Neural cell (in vitro differentiated cells): Measurements from ENCODE around the gene ESF1. TPM values are rescaled to one million over a fixed set of nuclear protein-coding genes. Genes with fewer than 3 reads are reported as not detected.

Source experiments
- H2AFZ ChIP-seq: fragments of 200-600, 300-800 bp; sonication (generic), shearing (Covaris generic); 2 replicates; pipeline ENCODE4 v1.6.0; 2014; ENCODE audit warnings: low read depth, mild to moderate bottlenecking, antibody characterized with exemption, low read length, moderate library complexity
- H3F3A ChIP-seq: fragments of 200-600 bp; shearing (Covaris generic); 2 replicates; pipeline ENCODE4 v1.6.1; 2016; ENCODE audit warnings: mild to moderate bottlenecking, moderate library complexity, mixed read lengths, antibody characterized with exemption, low read length; ENCODE audit not compliant: insufficient read depth, poor library complexity, severe bottlenecking
- H3K27ac ChIP-seq: fragments of 200-600, 300-800 bp; sonication (generic), shearing (Covaris generic); 2 replicates; pipeline ENCODE4 v1.5.1; 2014; ENCODE audit warnings: mild to moderate bottlenecking, low read length, moderate library complexity
- H3K27me3 ChIP-seq: fragments of 300-800, 200-600 bp; sonication (generic), shearing (Covaris generic); 2 replicates; pipeline ENCODE4 v1.6.0; 2014; ENCODE audit warnings: mild to moderate bottlenecking, low read depth, low read length, moderate library complexity; ENCODE audit not compliant: insufficient read depth
- H3K36me3 ChIP-seq: fragments of 300-800, 200-600 bp; sonication (generic), shearing (Covaris generic); 2 replicates; pipeline ENCODE4 v1.5.1; 2014; ENCODE audit warnings: mild to moderate bottlenecking, antibody characterized with exemption, low read length, moderate library complexity; ENCODE audit not compliant: insufficient read depth
- H3K4me2 ChIP-seq: fragments of 300-800, 200-600 bp; sonication (generic), shearing (Covaris generic); 2 replicates; pipeline ENCODE4 v1.6.0; 2014; ENCODE audit warnings: mild to moderate bottlenecking, low read length
- H3K4me3 ChIP-seq: fragments of 300-800, 200-600 bp; sonication (generic), shearing (Covaris generic); 2 replicates; pipeline ENCODE4 v1.5.1; 2014; ENCODE audit warnings: mild to moderate bottlenecking, low read length, moderate library complexity
- H3K79me2 ChIP-seq: fragments of 200-600 bp; shearing (Covaris generic); replicated peaks from 2 replicates; pipeline ENCODE4 v1.6.0; 2014; ENCODE audit warnings: mild to moderate bottlenecking, low read length, moderate library complexity; ENCODE audit not compliant: insufficient read depth
- H3K9ac ChIP-seq: fragments of 300-800, 200-600 bp; sonication (generic), shearing (Covaris generic); 2 replicates; pipeline ENCODE4 v1.6.1; 2016; ENCODE audit warnings: mild to moderate bottlenecking, low read length, mixed read lengths
- H3K9me2 ChIP-seq: fragments of 200-600 bp; shearing (Covaris generic); 2 replicates; pipeline ENCODE4 v1.6.1; 2016; ENCODE audit warnings: mild to moderate bottlenecking, low read length, mixed read lengths; ENCODE audit not compliant: insufficient read depth
- H3K9me3 ChIP-seq: fragments of 200-600, 300-800 bp; sonication (generic), shearing (Covaris generic); 2 replicates; pipeline ENCODE4 v1.6.1; 2016; ENCODE audit warnings: mild to moderate bottlenecking, mixed run types, low read length, moderate library complexity, mixed read lengths
- H4K20me1 ChIP-seq: fragments of 200-600 bp; shearing (Covaris generic); 2 replicates; pipeline ENCODE4 v1.6.1; 2016; ENCODE audit warnings: mild to moderate bottlenecking, mixed run types; ENCODE audit not compliant: insufficient read depth
- CTCF ChIP-seq: fragments of 450-650 bp; IDR thresholded peaks from 2 replicates; pipeline ENCODE4 v1.5.1; 2014; ENCODE audit warnings: antibody characterized with exemption, mild to moderate bottlenecking, moderate library complexity; ENCODE audit not compliant: poor library complexity, severe bottlenecking
- EP300 ChIP-seq: fragments of 450-650 bp; conservative IDR thresholded peaks from 2 replicates; pipeline ENCODE4 v1.6.1; 2014; ENCODE audit warnings: antibody characterized with exemption, mild to moderate bottlenecking, moderate library complexity; ENCODE audit not compliant: poor library complexity, severe bottlenecking
- EZH2 ChIP-seq: fragments of 200-600, 300-800 bp; shearing (Covaris generic), sonication (generic); IDR thresholded peaks from 2 replicates; pipeline ENCODE4 v1.6.1; 2014; ENCODE audit warnings: antibody characterized with exemption, low read length, borderline replicate concordance, mild to moderate bottlenecking; ENCODE audit not compliant: insufficient read depth, poor library complexity, severe bottlenecking
- MXI1 ChIP-seq: fragments of 450-650 bp; conservative IDR thresholded peaks from 2 replicates; pipeline ENCODE4 v1.6.1; 2014; ENCODE audit warnings: antibody characterized with exemption, mild to moderate bottlenecking; ENCODE audit not compliant: poor library complexity, severe bottlenecking
- POLR2AphosphoS5 ChIP-seq: IDR thresholded peaks from 2 replicates; pipeline ENCODE4 v1.6.1; 2012
- RAD21 ChIP-seq: fragments of 450-650 bp; conservative IDR thresholded peaks from 2 replicates; pipeline ENCODE4 v1.6.1; 2014; ENCODE audit warnings: antibody characterized with exemption, mild to moderate bottlenecking, moderate library complexity
- REST ChIP-seq: IDR thresholded peaks from 2 replicates; pipeline ENCODE4 v1.6.1; 2012; ENCODE audit warnings: borderline replicate concordance
- SMC3 ChIP-seq: fragments of 450-650 bp; conservative IDR thresholded peaks from 2 replicates; pipeline ENCODE4 v1.6.1; 2014; ENCODE audit warnings: antibody characterized with exemption, mild to moderate bottlenecking, moderate library complexity; ENCODE audit not compliant: poor library complexity
- TAF1 ChIP-seq: IDR thresholded peaks from 2 replicates; pipeline ENCODE4 v1.6.1; 2012; ENCODE audit warnings: low read depth
- polyA plus RNA-seq: library from polyadenylated mRNA; depleted of rRNA; stranded (reverse); fragments of >200 nt; gene quantifications from 2 replicates; pipeline ENCODE4 v1.2.3, GENCODE V29; 2014

Gene ESF1
- polyA plus RNA-seq, 1 donor from 2014 or later = 10.0 TPM

GRCh38 chr20:13701486-13701885 lies 83.2 kb downstream of the ESF1 start:
- Histone ChIP-seq H3F3A (no peaks in the 10 kb centered on the region), H3K79me2 (no peaks in the 10 kb centered on the region), H3K36me3 (no peaks in the 10 kb centered on the region), H3K4me3 (no peak overlapping the region), H3K9me3 (no peaks in the 10 kb centered on the region), H3K9ac (no peak overlapping the region), H3K9me2 (no peaks in the 10 kb centered on the region), H3K27ac (no peak overlapping the region), H4K20me1 (no peaks in the 10 kb centered on the region), H2AFZ (no peak overlapping the region), H3K27me3 (no peaks in the 10 kb centered on the region), H3K4me2 (no peak overlapping the region)
- TF ChIP-seq REST (no peak), CTCF (no peak), POLR2AphosphoS5 (no peak), RAD21 (no peak), MXI1 (no peak), EZH2 (no peak), SMC3 (no peak), EP300 (no peak), TAF1 (no peak)

- Histone ChIP-seq H3K9ac (no peak overlapping the region), H3K9me2 (no peaks in the 10 kb centered on the region), H3K4me3 (no peak overlapping the region), H3K79me2 (no peaks in the 10 kb centered on the region), H3K36me3 (no peaks in the 10 kb centered on the region), H3K9me3 (no peaks in the 10 kb centered on the region), H3K27me3 (no peaks in the 10 kb centered on the region), H3K27ac (no peak overlapping the region), H3K4me2 (no peak overlapping the region), H3F3A (no peaks in the 10 kb centered on the region), H2AFZ (no peak overlapping the region), H4K20me1 (no peaks in the 10 kb centered on the region)
- TF ChIP-seq EP300 (no peak), MXI1 (no peak), TAF1 (no peak), EZH2 (no peak), POLR2AphosphoS5 (no peak), RAD21 (no peak), SMC3 (no peak), CTCF (no peak), REST (no peak)
Observed at GRCh38 chr20:13700761-13701160, 84.0 kb downstream of the ESF1 start.
